Panc1 (cell line): ENCODE results near the gene RAI14. TPM values are rescaled to one million over a fixed set of nuclear protein-coding genes. Genes with fewer than 3 reads are reported as not detected.

Experiments
- ATAC-seq: fragments of 200-7000 bp; cut with Tn5 transposase; 2 replicates; pipeline ENCODE4 v1.9.1; 2020; ENCODE audit warnings: mild to moderate bottlenecking, moderate library complexity
- BruUV-seq: library from RNA; stranded (reverse); fragments of 400-500 nt; replicated peaks from 2 replicates; lab custom pipeline; 2021; lab: Mats Ljungman, UMichigan
- CTCF ChIA-PET: fragments of 300-600 bp; sonication (Branson Sonifier 250); formaldehyde crosslinking; loops from one replicate; lab custom pipeline; 2022; ENCODE audit warnings: antibody characterized with exemption; lab: Charles Lee
- POLR2A ChIA-PET: fragments of 300-600 bp; sonication (Branson Sonifier 250); formaldehyde crosslinking; loops from one replicate; lab custom pipeline; 2022; ENCODE audit warnings: antibody characterized with exemption; lab: Charles Lee
- DNase-seq: peaks from one replicate; pipeline ENCODE4 v3.0.0-alpha.2; 2010; ENCODE audit warnings: low read depth, low spot score
- H3K27ac ChIP-seq: 2 replicates; pipeline ENCODE4 v1.5.1; 2011; ENCODE audit warnings: mild to moderate bottlenecking, low read length, inconsistent platforms
- H3K27me3 ChIP-seq: fragments of 200-500 bp; sonication (Bioruptor generic); 2 replicates; pipeline ENCODE4 v1.6.0; 2014; ENCODE audit warnings: low read length, inconsistent platforms; ENCODE audit not compliant: control insufficient read depth, insufficient read depth
- H3K36me3 ChIP-seq: fragments of 200-500 bp; sonication (Bioruptor generic); 2 replicates; pipeline ENCODE4 v1.5.1; 2014; ENCODE audit warnings: inconsistent platforms, mild to moderate bottlenecking, low read length, moderate library complexity; ENCODE audit not compliant: control insufficient read depth, insufficient read depth
- H3K4me1 ChIP-seq: 2 replicates; pipeline ENCODE4 v1.5.1; 2011; ENCODE audit warnings: inconsistent platforms, mild to moderate bottlenecking, low read length, moderate library complexity; ENCODE audit not compliant: control insufficient read depth, insufficient read depth
- H3K4me3 ChIP-seq, 2 experiments: 2 replicates each; pipeline ENCODE4 v1.5.1; 2011 to 2012; ENCODE audit warnings: low read depth in 2 of 2, low read length in 2 of 2, mild to moderate bottlenecking in 2 of 2, inconsistent platforms in 1 of 2, moderate library complexity in 1 of 2
- H3K9me3 ChIP-seq: fragments of 200-500 bp; sonication (Bioruptor generic); 2 replicates; pipeline ENCODE4 v1.5.1; 2014; ENCODE audit warnings: low read depth, mild to moderate bottlenecking, inconsistent platforms, low read length, moderate library complexity; ENCODE audit not compliant: control insufficient read depth, insufficient read depth
- CTCF ChIP-seq: fragments of 450-650 bp; IDR thresholded peaks from 2 replicates; pipeline ENCODE4 v1.5.1; 2017; ENCODE audit warnings: mild to moderate bottlenecking
- POLR2AphosphoS5 ChIP-seq: IDR thresholded peaks from 2 replicates; pipeline ENCODE4 v1.6.1; 2012; ENCODE audit warnings: mild to moderate bottlenecking, low read depth, low read length, moderate library complexity
- REST ChIP-seq, 2 experiments: IDR thresholded peaks; 2 replicates each; pipeline ENCODE4 v1.6.1; 2011 to 2012; ENCODE audit warnings: low read depth in 2 of 2, control low read depth in 1 of 2, low read length in 1 of 2, mild to moderate bottlenecking in 1 of 2, moderate library complexity in 1 of 2; ENCODE audit not compliant: insufficient read depth in 1 of 2
- SIN3A ChIP-seq: IDR thresholded peaks from 2 replicates; pipeline ENCODE4 v1.6.1; 2012; ENCODE audit warnings: low read depth, mild to moderate bottlenecking, low read length, moderate library complexity, borderline replicate concordance; ENCODE audit not compliant: insufficient read depth
- TCF7L2 ChIP-seq: IDR thresholded peaks from 2 replicates; pipeline ENCODE4 v1.6.1; 2011; ENCODE audit warnings: mild to moderate bottlenecking, low read depth, low read length, inconsistent platforms
- in situ Hi-C: cut with HindIII; loops from 2 replicates; pipeline ENCODE4 v1.10.0; 2016; ENCODE audit warnings: low sequenced_read_pairs, low pct_unique_long_range_greater_than_20kb
- intact Hi-C: fragments of 100-400 bp; cut with micrococcal nuclease; formaldehyde crosslinking; loops from one replicate; pipeline ENCODE4 v1.10.0; 2022; ENCODE audit not compliant: unreplicated experiment
- total RNA-seq: library from RNA; stranded (reverse); gene quantifications from one replicate; pipeline ENCODE4 v1.2.1, GENCODE V29; 2021; ENCODE audit not compliant: unreplicated experiment

The RAI14 gene
- total RNA-seq, 1 experiment from 2014 or later = 18.5 TPM

- intact Hi-C loops = no loop called here
- in situ Hi-C loops = no loop called here
- DNase-seq (no peak), ATAC-seq (no peak)
- Histone ChIP-seq H3K4me1 (no peaks in the 10 kb centered on the region), H3K27me3 (peaks cover 4% of the 10 kb centered on the region), H3K4me3 (no peak overlapping the region), H3K36me3 (no peaks in the 10 kb centered on the region), H3K9me3 (no peaks in the 10 kb centered on the region), H3K27ac (no peak overlapping the region)
- TF ChIP-seq POLR2AphosphoS5 (no peak), REST (IDR thresholded peaks at IDR 0.05; ENCODE audit: insufficient read depth in 1 of 2, low read depth in 2 of 2, low read length in 1 of 2) (no peak), TCF7L2 (no peak)
- CTCF ChIA-PET = no interaction called here
- POLR2A ChIA-PET = no interaction called here
- no TSS peak for BruUV-seq
Measured at GRCh38 chr5:34849253-34849652, 193.1 kb downstream of the RAI14 start.

GRCh38 chr5:34854459-34855174 lies 198.5 kb downstream of the RAI14 start:
- H3K27ac ChIP-seq = no peak overlapping the region
- DNase-seq (no peak), ATAC-seq (no peak)
- in situ Hi-C loops (no loop called here), intact Hi-C loops (no loop called here)
- no peak for TF ChIP-seq SIN3A
- TF ChIP-seq REST (IDR thresholded peaks at IDR 0.05; ENCODE audit: insufficient read depth in 1 of 2, low read depth in 2 of 2, low read length in 1 of 2) = no peak
- no peak for TF ChIP-seq CTCF
- BruUV-seq = no TSS peak
- H3K36me3 ChIP-seq = no peaks in the 10 kb centered on the region
- no peaks in the 10 kb centered on the region for H3K9me3 ChIP-seq
- H3K27me3 ChIP-seq = peaks cover 4% of the 10 kb centered on the region; the same call in 1 of the 2 replicates
- no peak overlapping the region for H3K4me3 ChIP-seq
- CTCF ChIA-PET = no interaction called here
- POLR2A ChIA-PET = no interaction called here
- no peaks in the 10 kb centered on the region for H3K4me1 ChIP-seq
